ENCODE measurements around the gene ZFR2. TPM values are rescaled to one million over a fixed set of nuclear protein-coding genes. Genes with fewer than 3 reads are reported as not detected.

ZFR2 gene
- total and polyA plus RNA-seq, 10 of the 15 experiments (the other 5 are each of a cell fraction or from before 2014, with no cell fraction given) = 0.18 TPM; not detected in 9

GRCh38 chr19:3770136-3770999 lies 98.5 kb downstream of the ZFR2 start:
- CTCF ChIA-PET = no interaction called here
- no peak for FAIRE-seq
- no peak overlapping the region for H3K4me2 ChIP-seq (ENCODE audit: control insufficient read depth, insufficient read depth)
- DNase-seq (ENCODE audit: low read depth, low spot score) = no peak
- no TSS peak for BruUV-seq (replicated peaks)
- in situ Hi-C loops (cut with MboI) = no loop called here
- no peak overlapping the region for H3K27ac ChIP-seq (ENCODE audit: control insufficient read depth, insufficient read depth)
- H3K27me3 ChIP-seq (replicated peaks in 1 of 2; ENCODE audit: control insufficient read depth in 2 of 2, insufficient read depth in 2 of 2, low read length in 1 of 2) = no peaks in the 10 kb centered on the region
- SMC1A ChIA-PET (ENCODE audit: uncharacterized antibody, unreplicated experiment) = no interaction called here
- intact Hi-C loops (cut with micrococcal nuclease; ENCODE audit: unreplicated experiment) = no loop called here
- H3K9ac ChIP-seq (ENCODE audit: control insufficient read depth, insufficient read depth, low read length) = no peak overlapping the region
- peaks cover 0 to 18% of the 10 kb centered on the region in 2 experiments; a peak in 2 of 4 replicates for H3K36me3 ChIP-seq (ENCODE audit: control insufficient read depth in 2 of 2, insufficient read depth in 2 of 2, low read length in 1 of 2)
- no peak for TF ChIP-seq IRF5 (IDR thresholded peaks at IDR 0.05; ENCODE audit: borderline replicate concordance)
- TF ChIP-seq MXI1 (IDR thresholded peaks at IDR 0.05; ENCODE audit: low read depth, low read length) = no peak
- TF ChIP-seq ZNF217 (IDR thresholded peaks at IDR 0.05) = no peak
- no peak for TF ChIP-seq RB1 (IDR thresholded peaks at IDR 0.05; ENCODE audit: borderline replicate concordance)
- no peak for TF ChIP-seq SREBF2 (IDR thresholded peaks at IDR 0.05; ENCODE audit: low read length)
- TF ChIP-seq ATF2 (IDR thresholded peaks at IDR 0.05; ENCODE audit: low read length) = no peak
- TF ChIP-seq TARDBP (IDR thresholded peaks at IDR 0.05; ENCODE audit: borderline replicate concordance) = no peak
- no peak for TF ChIP-seq RBBP5 (conservative IDR thresholded peaks at IDR 0.05)
- TF ChIP-seq EGR1 (IDR thresholded peaks at IDR 0.05; ENCODE audit: borderline replicate concordance in 1 of 2, low read depth in 2 of 2, low read length in 2 of 2) = no peak
- TF ChIP-seq HSF1 (IDR thresholded peaks at IDR 0.05; ENCODE audit: low read depth, low read length) = no peak
- TF ChIP-seq NFXL1 (IDR thresholded peaks at IDR 0.05; ENCODE audit: borderline replicate concordance) = no peak
- TF ChIP-seq RELA (IDR thresholded peaks at IDR 0.05; ENCODE audit: borderline replicate concordance, partially characterized antibody) = no peak
- no peak for TF ChIP-seq TBL1XR1 (IDR thresholded peaks at IDR 0.05; ENCODE audit: low read depth, low read length)
- no peak for TF ChIP-seq ZBED1 (IDR thresholded peaks at IDR 0.05; ENCODE audit: borderline replicate concordance)
- no peak for TF ChIP-seq ELK1 (IDR thresholded peaks at IDR 0.05; ENCODE audit: low read depth, low read length)
- no peak for TF ChIP-seq MYC (IDR thresholded peaks at IDR 0.05; ENCODE audit: insufficient read depth, insufficient read length, insufficient replicate concordance, low read length, severe bottlenecking)
- TF ChIP-seq BRCA1 (IDR thresholded peaks at IDR 0.05; ENCODE audit: low read depth, low read length) = no peak
- TF ChIP-seq POLR2A (IDR thresholded peaks at IDR 0.05; ENCODE audit: low read depth, low read length) = no peak
- TF ChIP-seq NFYA (IDR thresholded peaks at IDR 0.05; ENCODE audit: borderline replicate concordance, low read depth, low read length) = no peak
- no peak for TF ChIP-seq RUNX3 (IDR thresholded peaks at IDR 0.05; ENCODE audit: low read length)
- 86% methylated on average over 46 of the region's 53 CpGs for WGBS (ENCODE audit: insufficient coverage, insufficient replicate concordance, low lambda C conversion rate, missing lambda C conversion rate)
- H3K79me2 ChIP-seq (ENCODE audit: control insufficient read depth, insufficient read depth, low read length) = no peaks in the 10 kb centered on the region
- H2AFZ ChIP-seq (ENCODE audit: control insufficient read depth, low read depth, low read length) = no peak overlapping the region
- no peak for ATAC-seq
- POLR2A ChIA-PET = no interaction called here
- H3K9me3 ChIP-seq (replicated peaks; ENCODE audit: control insufficient read depth, insufficient read depth, low read length) = no peaks in the 10 kb centered on the region
- no peak overlapping the region for H3K4me3 ChIP-seq
- no peaks in the 10 kb centered on the region for H4K20me1 ChIP-seq (ENCODE audit: control insufficient read depth, insufficient read depth)
- RAD21 ChIA-PET (ENCODE audit: unreplicated experiment) = no interaction called here
- no peaks in the 10 kb centered on the region; the same call in 1 of the 2 replicates for H3K4me1 ChIP-seq (ENCODE audit: control insufficient read depth, insufficient read depth, low read length)
